ENCODE data around the gene POU3F2.
A peak's percentile ranks its signal among the peaks of the same experiment; 100 is the strongest.

Gene POU3F2

GRCh38 chr6:98845211-98846020, 11.0 kb downstream of the POU3F2 start:
- TF ChIP-seq L3MBTL2 (conservative IDR thresholded peaks at IDR 0.05) (peak; percentile 53; the same call in 1 of the 2 replicates), ELF4 (IDR thresholded peaks at IDR 0.05) (no peak)
- peak; percentile 82 for DNase-seq (ENCODE audit: extremely low spot score)
- ChIA-PET POLR2A (interaction anchor here (1.3 kb wide), 1 partner anchor 13 kb away, joined by 4 read pairs; no protein-coding TSS in a partner anchor), CTCF (interaction anchor here (0.6 kb wide), 1 partner anchor 38 kb away, joined by 3 read pairs; no protein-coding TSS in a partner anchor)

- POLR2A ChIA-PET: no interaction called here
- CTCF ChIA-PET: no interaction called here
- TF ChIP-seq HDGF (IDR thresholded peaks at IDR 0.05; ENCODE audit: borderline replicate concordance): no peak
- TF ChIP-seq TARDBP (IDR thresholded peaks at IDR 0.05): no peak
- no peak for TF ChIP-seq PKNOX1 (IDR thresholded peaks at IDR 0.05)
- TF ChIP-seq BHLHE40 (IDR thresholded peaks at IDR 0.05; ENCODE audit: borderline replicate concordance): no peak
- no peak for TF ChIP-seq ZNF384 (IDR thresholded peaks at IDR 0.05)
- TF ChIP-seq SUZ12 (IDR thresholded peaks at IDR 0.05): no peak
- TF ChIP-seq ELF4 (IDR thresholded peaks at IDR 0.05): no peak
- no peak for TF ChIP-seq FOXK2 (IDR thresholded peaks at IDR 0.05)
- no peak for TF ChIP-seq NFRKB (IDR thresholded peaks at IDR 0.05)
- no peak for TF ChIP-seq FOXA1 (IDR thresholded peaks at IDR 0.05)
- TF ChIP-seq LEF1 (IDR thresholded peaks at IDR 0.05; ENCODE audit: borderline replicate concordance): no peak
- no peak for TF ChIP-seq SP1 (IDR thresholded peaks at IDR 0.05)
- no peak for TF ChIP-seq L3MBTL2 (conservative IDR thresholded peaks at IDR 0.05)
- DNase-seq (ENCODE audit: extremely low spot score): no peak
Measured at GRCh38 chr6:98846021-98846380, 11.6 kb downstream of the POU3F2 start.

- no peak for DNase-seq (ENCODE audit: extremely low spot score)
- POLR2A ChIA-PET: no interaction called here
- CTCF ChIA-PET: no interaction called here
- TF ChIP-seq PKNOX1 (IDR thresholded peaks at IDR 0.05): no peak
- no peak for TF ChIP-seq L3MBTL2 (conservative IDR thresholded peaks at IDR 0.05)
- no peak for TF ChIP-seq LEF1 (IDR thresholded peaks at IDR 0.05; ENCODE audit: borderline replicate concordance)
- no peak for TF ChIP-seq SUZ12 (IDR thresholded peaks at IDR 0.05)
Measured at GRCh38 chr6:98847416-98847778, 13.0 kb downstream of the POU3F2 start.

- no peak for TF ChIP-seq TARDBP (IDR thresholded peaks at IDR 0.05)
- TF ChIP-seq LEF1 (IDR thresholded peaks at IDR 0.05; ENCODE audit: borderline replicate concordance): no peak
- TF ChIP-seq SUZ12 (IDR thresholded peaks at IDR 0.05): no peak
- TF ChIP-seq FOXM1 (IDR thresholded peaks at IDR 0.05; ENCODE audit: borderline replicate concordance): no peak
- TF ChIP-seq ZNF384 (IDR thresholded peaks at IDR 0.05): no peak
- no peak for TF ChIP-seq SP1 (IDR thresholded peaks at IDR 0.05)
- TF ChIP-seq FOXK2 (IDR thresholded peaks at IDR 0.05): no peak
- TF ChIP-seq NFRKB (IDR thresholded peaks at IDR 0.05): no peak
- TF ChIP-seq ARNT (IDR thresholded peaks at IDR 0.05): no peak
- TF ChIP-seq HDGF (IDR thresholded peaks at IDR 0.05; ENCODE audit: borderline replicate concordance): no peak
- TF ChIP-seq PKNOX1 (IDR thresholded peaks at IDR 0.05): no peak
- TF ChIP-seq CTBP1 (IDR thresholded peaks at IDR 0.05; ENCODE audit: borderline replicate concordance): no peak
- TF ChIP-seq FOXA1 (IDR thresholded peaks at IDR 0.05): no peak
- TF ChIP-seq BHLHE40 (IDR thresholded peaks at IDR 0.05; ENCODE audit: borderline replicate concordance): no peak
- no peak for TF ChIP-seq L3MBTL2 (conservative IDR thresholded peaks at IDR 0.05)
- TF ChIP-seq ELF4 (IDR thresholded peaks at IDR 0.05): no peak
- DNase-seq (ENCODE audit: extremely low spot score): no peak
- CTCF ChIA-PET: no interaction called here
- POLR2A ChIA-PET: no interaction called here
Measured at GRCh38 chr6:98847779-98848538, 13.6 kb downstream of the POU3F2 start.

GRCh38 chr6:98848539-98849242, 14.3 kb downstream of the POU3F2 start:
- ChIA-PET CTCF (no interaction called here), POLR2A (no interaction called here)
- DNase-seq (ENCODE audit: extremely low spot score): no peak
- no peak for TF ChIP-seq SP1 (IDR thresholded peaks at IDR 0.05)
- no peak for TF ChIP-seq CTBP1 (IDR thresholded peaks at IDR 0.05; ENCODE audit: borderline replicate concordance)
- no peak for TF ChIP-seq LEF1 (IDR thresholded peaks at IDR 0.05; ENCODE audit: borderline replicate concordance)
- no peak for TF ChIP-seq HDGF (IDR thresholded peaks at IDR 0.05; ENCODE audit: borderline replicate concordance)
- TF ChIP-seq ELF4 (IDR thresholded peaks at IDR 0.05): no peak
- TF ChIP-seq TARDBP (IDR thresholded peaks at IDR 0.05): no peak
- no peak for TF ChIP-seq SUZ12 (IDR thresholded peaks at IDR 0.05)
- no peak for TF ChIP-seq ZNF384 (IDR thresholded peaks at IDR 0.05)
- TF ChIP-seq L3MBTL2 (conservative IDR thresholded peaks at IDR 0.05): no peak
- TF ChIP-seq PKNOX1 (IDR thresholded peaks at IDR 0.05): no peak
- TF ChIP-seq FOXM1 (IDR thresholded peaks at IDR 0.05; ENCODE audit: borderline replicate concordance): no peak
- TF ChIP-seq FOXA1 (IDR thresholded peaks at IDR 0.05): no peak
- no peak for TF ChIP-seq BHLHE40 (IDR thresholded peaks at IDR 0.05; ENCODE audit: borderline replicate concordance)
- TF ChIP-seq ARNT (IDR thresholded peaks at IDR 0.05): no peak
- no peak for TF ChIP-seq FOXK2 (IDR thresholded peaks at IDR 0.05)
- TF ChIP-seq NFRKB (IDR thresholded peaks at IDR 0.05): no peak

All from HEK293T (cell line).